SK-N-DZ (cell line): Measurements from ENCODE around the gene EFHD2.

Source experiments
- DNase-seq: peaks from one replicate; pipeline ENCODE4 v3.0.0-alpha.2; 2015; ENCODE audit warnings: low spot score

EFHD2 gene

DNA sequence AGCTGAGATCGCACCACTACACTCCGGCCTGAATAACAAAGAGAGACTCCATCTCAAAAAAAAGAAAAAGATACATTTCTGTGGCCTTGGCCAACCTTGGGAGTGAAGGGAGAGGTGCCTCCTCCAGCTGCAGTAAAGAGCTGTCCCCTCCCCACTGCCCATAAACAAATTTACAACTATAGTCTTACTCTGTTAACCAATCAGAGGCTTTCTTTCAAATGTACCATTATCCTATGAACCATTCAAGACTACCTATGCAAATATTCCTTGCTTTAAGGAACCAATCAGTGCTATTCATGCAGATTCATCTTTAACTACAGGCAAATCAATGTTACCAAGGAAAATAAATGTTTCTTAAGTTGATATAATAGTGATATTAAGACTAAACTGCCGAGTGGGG is 67.2 kb downstream of the EFHD2 start:
- DNase-seq: no peak

DNA sequence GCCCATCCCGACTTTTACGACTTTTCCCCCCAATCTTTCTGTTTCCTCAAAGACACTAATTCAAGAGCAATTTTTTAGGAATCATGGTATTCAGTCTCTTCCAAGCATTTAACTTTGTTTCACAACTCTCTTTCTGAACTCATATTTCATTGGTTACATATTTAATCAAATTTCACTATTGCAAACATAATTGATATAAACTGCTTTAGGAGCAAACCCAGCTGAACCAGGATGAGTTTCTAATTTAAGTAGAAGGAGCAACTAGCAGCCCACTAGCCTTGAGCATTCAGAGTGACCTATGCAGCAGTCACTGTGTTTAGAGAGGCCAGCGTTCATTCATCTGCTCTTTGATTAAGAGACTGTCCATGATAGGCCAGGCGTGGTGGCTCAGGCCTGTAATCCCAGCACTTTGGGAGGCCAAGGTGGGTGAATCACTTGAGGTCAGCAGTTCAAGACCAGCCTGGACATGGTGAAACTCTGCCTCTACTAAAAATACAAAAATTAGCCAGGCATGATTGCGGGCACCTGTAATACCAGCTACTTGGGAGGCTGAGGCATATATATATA is 68.0 kb downstream of the EFHD2 start:
- DNase-seq: no peak
